Peyer's patch (tissue), 4 donors: ENCODE results near the gene ANKRD2.

Source experiments
- POLR2A ChIP-seq, 2 donors: fragments of 450-650 bp; IDR thresholded peaks; one replicate each; pipeline ENCODE4 v1.5.1; 2017; ENCODE audit warnings: antibody characterized with exemption in 2 of 2, mild to moderate bottlenecking in 2 of 2, moderate library complexity in 2 of 2
- TF ChIP-seq, protein P1 (sequence below), 6 experiments: fragments of 450-650 bp in 4 of 6; fragments of 200-600 bp in 2 of 6; sonication (generic) in 1 of 6; IDR thresholded peaks; one replicate each; pipeline ENCODE4 v1.5.1; 2017 to 2019; ENCODE audit warnings: antibody characterized with exemption in 6 of 6, mild to moderate bottlenecking in 3 of 6, moderate library complexity in 1 of 6

DNA sequence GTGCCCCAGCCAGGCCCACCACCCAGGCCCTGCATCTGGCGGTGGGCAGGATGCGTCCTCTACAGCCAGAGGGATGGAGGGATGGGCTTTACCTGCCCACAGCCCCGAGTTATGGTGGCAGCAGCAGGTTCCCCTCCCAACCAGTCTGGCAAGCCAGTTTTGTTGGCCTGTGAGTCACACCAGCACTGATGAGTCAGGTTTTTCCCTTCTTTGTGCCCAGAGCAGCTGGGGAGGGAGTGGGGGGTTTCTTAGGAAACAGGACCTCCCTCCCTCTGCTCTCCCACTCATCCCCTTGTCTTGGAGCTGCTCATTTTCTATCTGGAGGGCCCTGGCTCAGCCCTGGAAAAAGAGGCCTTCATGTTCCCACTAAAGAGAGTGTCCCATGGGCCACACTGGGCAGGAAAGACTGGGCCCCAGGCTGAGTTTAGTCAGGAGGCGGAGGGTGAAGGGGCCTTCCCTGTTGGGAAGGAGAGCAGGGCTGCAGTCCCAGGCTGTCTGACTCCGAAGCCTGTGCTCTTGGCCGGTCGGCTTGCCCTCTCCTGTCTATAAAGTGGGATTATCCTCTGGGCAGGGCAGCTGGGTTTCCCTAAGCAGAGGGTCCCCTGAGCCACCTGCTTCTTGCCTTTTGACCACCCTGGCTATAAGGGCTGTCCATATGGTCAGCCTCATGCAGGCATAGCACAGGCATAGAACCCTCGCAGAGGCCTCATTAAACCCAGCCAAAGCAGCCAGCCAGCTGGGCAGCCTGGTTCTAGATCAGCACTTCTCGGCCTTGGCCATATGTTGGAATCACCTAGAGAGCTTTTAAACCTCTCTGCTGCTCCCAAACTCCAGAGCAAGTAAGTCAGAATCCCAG lies 30.2 kb upstream of the ANKRD2 start:
- TF ChIP-seq, protein P1, sequence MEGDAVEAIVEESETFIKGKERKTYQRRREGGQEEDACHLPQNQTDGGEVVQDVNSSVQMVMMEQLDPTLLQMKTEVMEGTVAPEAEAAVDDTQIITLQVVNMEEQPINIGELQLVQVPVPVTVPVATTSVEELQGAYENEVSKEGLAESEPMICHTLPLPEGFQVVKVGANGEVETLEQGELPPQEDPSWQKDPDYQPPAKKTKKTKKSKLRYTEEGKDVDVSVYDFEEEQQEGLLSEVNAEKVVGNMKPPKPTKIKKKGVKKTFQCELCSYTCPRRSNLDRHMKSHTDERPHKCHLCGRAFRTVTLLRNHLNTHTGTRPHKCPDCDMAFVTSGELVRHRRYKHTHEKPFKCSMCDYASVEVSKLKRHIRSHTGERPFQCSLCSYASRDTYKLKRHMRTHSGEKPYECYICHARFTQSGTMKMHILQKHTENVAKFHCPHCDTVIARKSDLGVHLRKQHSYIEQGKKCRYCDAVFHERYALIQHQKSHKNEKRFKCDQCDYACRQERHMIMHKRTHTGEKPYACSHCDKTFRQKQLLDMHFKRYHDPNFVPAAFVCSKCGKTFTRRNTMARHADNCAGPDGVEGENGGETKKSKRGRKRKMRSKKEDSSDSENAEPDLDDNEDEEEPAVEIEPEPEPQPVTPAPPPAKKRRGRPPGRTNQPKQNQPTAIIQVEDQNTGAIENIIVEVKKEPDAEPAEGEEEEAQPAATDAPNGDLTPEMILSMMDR (IDR thresholded peaks at IDR 0.05), result no peak
- TF ChIP-seq POLR2A (IDR thresholded peaks at IDR 0.05), result no peak
